ENCODE measurements around the gene RNF213.
A peak's percentile ranks its signal among the peaks of the same experiment; 100 is the strongest.

Gene RNF213

DNA sequence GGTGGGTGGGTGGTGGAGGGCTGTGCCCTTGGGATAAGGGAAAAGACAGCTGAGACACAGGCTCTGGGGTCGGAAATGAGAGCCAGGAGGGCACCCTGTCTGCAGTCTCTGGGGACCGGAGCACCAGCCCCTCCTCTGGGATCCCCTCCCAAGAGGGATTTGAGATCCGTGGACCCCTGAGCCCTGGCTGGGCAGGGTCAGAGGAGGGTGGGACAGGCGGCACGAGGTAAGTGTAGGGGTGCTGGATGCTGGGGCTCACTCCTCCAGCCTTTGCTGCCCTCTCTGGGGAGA is 40.9 kb upstream of the RNF213 start (continued):
- TF ChIP-seq, protein P1, sequence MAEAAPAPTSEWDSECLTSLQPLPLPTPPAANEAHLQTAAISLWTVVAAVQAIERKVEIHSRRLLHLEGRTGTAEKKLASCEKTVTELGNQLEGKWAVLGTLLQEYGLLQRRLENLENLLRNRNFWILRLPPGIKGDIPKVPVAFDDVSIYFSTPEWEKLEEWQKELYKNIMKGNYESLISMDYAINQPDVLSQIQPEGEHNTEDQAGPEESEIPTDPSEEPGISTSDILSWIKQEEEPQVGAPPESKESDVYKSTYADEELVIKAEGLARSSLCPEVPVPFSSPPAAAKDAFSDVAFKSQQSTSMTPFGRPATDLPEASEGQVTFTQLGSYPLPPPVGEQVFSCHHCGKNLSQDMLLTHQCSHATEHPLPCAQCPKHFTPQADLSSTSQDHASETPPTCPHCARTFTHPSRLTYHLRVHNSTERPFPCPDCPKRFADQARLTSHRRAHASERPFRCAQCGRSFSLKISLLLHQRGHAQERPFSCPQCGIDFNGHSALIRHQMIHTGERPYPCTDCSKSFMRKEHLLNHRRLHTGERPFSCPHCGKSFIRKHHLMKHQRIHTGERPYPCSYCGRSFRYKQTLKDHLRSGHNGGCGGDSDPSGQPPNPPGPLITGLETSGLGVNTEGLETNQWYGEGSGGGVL (tag by site-specific recombination; IDR thresholded peaks at IDR 0.05) = peak; percentile 68
- TF ChIP-seq, protein P2, sequence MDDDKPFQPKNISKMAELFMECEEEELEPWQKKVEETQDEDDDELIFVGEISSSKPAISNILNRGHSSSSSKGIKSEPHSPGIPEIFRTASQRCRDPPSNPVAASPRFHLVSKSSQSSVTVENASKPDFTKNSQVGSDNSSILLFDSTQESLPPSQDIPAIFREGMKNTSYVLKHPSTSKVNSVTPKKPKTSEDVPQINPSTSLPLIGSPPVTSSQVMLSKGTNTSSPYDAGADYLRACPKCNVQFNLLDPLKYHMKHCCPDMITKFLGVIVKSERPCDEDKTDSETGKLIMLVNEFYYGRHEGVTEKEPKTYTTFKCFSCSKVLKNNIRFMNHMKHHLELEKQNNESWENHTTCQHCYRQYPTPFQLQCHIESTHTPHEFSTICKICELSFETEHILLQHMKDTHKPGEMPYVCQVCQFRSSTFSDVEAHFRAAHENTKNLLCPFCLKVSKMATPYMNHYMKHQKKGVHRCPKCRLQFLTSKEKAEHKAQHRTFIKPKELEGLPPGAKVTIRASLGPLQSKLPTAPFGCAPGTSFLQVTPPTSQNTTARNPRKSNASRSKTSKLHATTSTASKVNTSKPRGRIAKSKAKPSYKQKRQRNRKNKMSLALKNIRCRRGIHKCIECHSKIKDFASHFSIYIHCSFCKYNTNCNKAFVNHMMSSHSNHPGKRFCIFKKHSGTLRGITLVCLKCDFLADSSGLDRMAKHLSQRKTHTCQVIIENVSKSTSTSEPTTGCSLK (tag by site-specific recombination; IDR thresholded peaks at IDR 0.05) = no peak
- TF ChIP-seq, protein P3, sequence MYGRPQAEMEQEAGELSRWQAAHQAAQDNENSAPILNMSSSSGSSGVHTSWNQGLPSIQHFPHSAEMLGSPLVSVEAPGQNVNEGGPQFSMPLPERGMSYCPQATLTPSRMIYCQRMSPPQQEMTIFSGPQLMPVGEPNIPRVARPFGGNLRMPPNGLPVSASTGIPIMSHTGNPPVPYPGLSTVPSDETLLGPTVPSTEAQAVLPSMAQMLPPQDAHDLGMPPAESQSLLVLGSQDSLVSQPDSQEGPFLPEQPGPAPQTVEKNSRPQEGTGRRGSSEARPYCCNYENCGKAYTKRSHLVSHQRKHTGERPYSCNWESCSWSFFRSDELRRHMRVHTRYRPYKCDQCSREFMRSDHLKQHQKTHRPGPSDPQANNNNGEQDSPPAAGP (tag by site-specific recombination; IDR thresholded peaks at IDR 0.05) = 0 out of 2 replicates have a peak, but pooled peaks have one; percentile 10
- TF ChIP-seq ZNF416 (tag by site-specific recombination; IDR thresholded peaks at IDR 0.05) (no peak), ZNF621 (tag by site-specific recombination; IDR thresholded peaks at IDR 0.05) (no peak), ZNF600 (tag by site-specific recombination; IDR thresholded peaks at IDR 0.05) (peak; percentile 9; the same call in 1 of the 2 replicates)
- TF ChIP-seq, protein P4, sequence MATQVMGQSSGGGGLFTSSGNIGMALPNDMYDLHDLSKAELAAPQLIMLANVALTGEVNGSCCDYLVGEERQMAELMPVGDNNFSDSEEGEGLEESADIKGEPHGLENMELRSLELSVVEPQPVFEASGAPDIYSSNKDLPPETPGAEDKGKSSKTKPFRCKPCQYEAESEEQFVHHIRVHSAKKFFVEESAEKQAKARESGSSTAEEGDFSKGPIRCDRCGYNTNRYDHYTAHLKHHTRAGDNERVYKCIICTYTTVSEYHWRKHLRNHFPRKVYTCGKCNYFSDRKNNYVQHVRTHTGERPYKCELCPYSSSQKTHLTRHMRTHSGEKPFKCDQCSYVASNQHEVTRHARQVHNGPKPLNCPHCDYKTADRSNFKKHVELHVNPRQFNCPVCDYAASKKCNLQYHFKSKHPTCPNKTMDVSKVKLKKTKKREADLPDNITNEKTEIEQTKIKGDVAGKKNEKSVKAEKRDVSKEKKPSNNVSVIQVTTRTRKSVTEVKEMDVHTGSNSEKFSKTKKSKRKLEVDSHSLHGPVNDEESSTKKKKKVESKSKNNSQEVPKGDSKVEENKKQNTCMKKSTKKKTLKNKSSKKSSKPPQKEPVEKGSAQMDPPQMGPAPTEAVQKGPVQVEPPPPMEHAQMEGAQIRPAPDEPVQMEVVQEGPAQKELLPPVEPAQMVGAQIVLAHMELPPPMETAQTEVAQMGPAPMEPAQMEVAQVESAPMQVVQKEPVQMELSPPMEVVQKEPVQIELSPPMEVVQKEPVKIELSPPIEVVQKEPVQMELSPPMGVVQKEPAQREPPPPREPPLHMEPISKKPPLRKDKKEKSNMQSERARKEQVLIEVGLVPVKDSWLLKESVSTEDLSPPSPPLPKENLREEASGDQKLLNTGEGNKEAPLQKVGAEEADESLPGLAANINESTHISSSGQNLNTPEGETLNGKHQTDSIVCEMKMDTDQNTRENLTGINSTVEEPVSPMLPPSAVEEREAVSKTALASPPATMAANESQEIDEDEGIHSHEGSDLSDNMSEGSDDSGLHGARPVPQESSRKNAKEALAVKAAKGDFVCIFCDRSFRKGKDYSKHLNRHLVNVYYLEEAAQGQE (tag by site-specific recombination; IDR thresholded peaks at IDR 0.05) = no peak

DNA sequence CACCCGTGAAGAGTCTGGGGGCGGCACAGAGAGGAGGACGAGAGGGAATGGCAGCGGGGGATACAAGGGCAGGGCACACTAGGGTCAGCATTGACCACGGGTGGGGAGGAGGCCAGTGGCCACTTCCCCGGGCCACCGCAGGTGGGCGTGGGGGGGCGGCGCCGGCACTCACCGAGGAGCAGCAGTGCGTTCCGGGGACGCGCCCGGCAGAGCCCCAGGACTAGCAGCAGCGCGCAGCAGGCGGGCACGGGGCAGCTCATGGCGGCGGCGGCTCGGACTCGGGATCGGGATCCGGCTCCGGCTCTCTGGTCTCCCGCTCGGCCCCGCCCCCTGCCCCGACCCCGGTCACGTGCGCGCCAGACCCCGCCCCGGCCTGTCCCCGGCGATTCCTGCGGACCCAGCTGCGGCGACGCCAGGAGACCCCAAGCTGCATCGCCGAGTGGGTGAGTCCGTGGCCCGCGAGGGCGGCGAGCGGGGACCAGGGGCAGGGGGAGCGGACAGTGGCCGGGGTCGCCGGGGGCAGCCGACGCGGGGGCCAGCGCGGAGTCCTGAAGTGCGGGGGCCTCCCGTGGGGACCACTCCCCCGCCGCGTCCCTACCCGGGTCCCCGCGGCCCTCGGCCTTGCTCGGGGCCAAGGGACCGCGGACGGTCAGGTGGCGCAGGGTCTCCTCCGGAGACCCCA is 40.5 kb upstream of the RNF213 start, which contains the start of the genes SGSH and SLC26A11:
Gene SGSH, minus strand, starts transcription at position 280 of the 682 bp plus-strand sequence. Its CDS starts 20 bp downstream, at position 260.
Gene SLC26A11, plus strand, starts transcription at position 374 of the 682 bp plus-strand sequence. CDS start 1,134 bp downstream, outside the sequence.
- no peaks in the 10 kb centered on the region for H3K9me3 ChIP-seq (ENCODE audit: control insufficient read depth, insufficient read depth, low read depth, low read length)
- peaks cover 12 to 52% of the 10 kb centered on the region in 2 experiments for H3K36me3 ChIP-seq (ENCODE audit: control insufficient read depth in 2 of 2, insufficient read depth in 1 of 2, low read length in 2 of 2)
- H3K4me1 ChIP-seq (ENCODE audit: control insufficient read depth, insufficient read depth, low read length) = peaks cover 8% of the 10 kb centered on the region; the same call in 1 of the 2 replicates
- peak within 1 kb of the TSS; percentile 82 for H3K4me3 ChIP-seq (ENCODE audit: low read depth, low read length)
- peak within 1 kb of the TSS; percentile 93 for H3K27ac ChIP-seq (ENCODE audit: extremely low read depth, low read depth, low read length)
- CTCF ChIA-PET = no interaction called here
- POLR2A ChIA-PET = interaction anchor here (0.5 to 2.4 kb wide), 10 partner anchors 9 to 590 kb away, joined by 3 to 11 read pairs (median 4); no protein-coding TSS in a partner anchor
- TF ChIP-seq, protein P5, sequence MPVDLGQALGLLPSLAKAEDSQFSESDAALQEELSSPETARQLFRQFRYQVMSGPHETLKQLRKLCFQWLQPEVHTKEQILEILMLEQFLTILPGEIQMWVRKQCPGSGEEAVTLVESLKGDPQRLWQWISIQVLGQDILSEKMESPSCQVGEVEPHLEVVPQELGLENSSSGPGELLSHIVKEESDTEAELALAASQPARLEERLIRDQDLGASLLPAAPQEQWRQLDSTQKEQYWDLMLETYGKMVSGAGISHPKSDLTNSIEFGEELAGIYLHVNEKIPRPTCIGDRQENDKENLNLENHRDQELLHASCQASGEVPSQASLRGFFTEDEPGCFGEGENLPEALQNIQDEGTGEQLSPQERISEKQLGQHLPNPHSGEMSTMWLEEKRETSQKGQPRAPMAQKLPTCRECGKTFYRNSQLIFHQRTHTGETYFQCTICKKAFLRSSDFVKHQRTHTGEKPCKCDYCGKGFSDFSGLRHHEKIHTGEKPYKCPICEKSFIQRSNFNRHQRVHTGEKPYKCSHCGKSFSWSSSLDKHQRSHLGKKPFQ (tag by site-specific recombination; IDR thresholded peaks at IDR 0.05) = no peak
- TF ChIP-seq MZF1 (tag by site-specific recombination; IDR thresholded peaks at IDR 0.05; ENCODE audit: borderline replicate concordance) (no peak), ZNF768 (tag by site-specific recombination; IDR thresholded peaks at IDR 0.05) (no peak), ZNF302 (tag by site-specific recombination; IDR thresholded peaks at IDR 0.05; ENCODE audit: low read depth) (no peak), ZNF211 (tag by site-specific recombination; IDR thresholded peaks at IDR 0.05; ENCODE audit: low read depth) (no peak), ZNF112 (tag by site-specific recombination; IDR thresholded peaks at IDR 0.05) (no peak), ZBTB21 (tag by site-specific recombination; IDR thresholded peaks at IDR 0.05) (no peak), ZBTB8A (tag by site-specific recombination; IDR thresholded peaks at IDR 0.05) (peak; percentile 17; the same call in 1 of the 2 replicates), KLF10 (tag by site-specific recombination; IDR thresholded peaks at IDR 0.05) (no peak; the same call in 1 of the 2 replicates), ZNF155 (tag by site-specific recombination; IDR thresholded peaks at IDR 0.05) (no peak), ZNF548 (tag by site-specific recombination; IDR thresholded peaks at IDR 0.05) (no peak), SALL2 (tag by site-specific recombination; IDR thresholded peaks at IDR 0.05; ENCODE audit: borderline replicate concordance) (no peak), ZSCAN30 (tag by site-specific recombination; IDR thresholded peaks at IDR 0.05) (no peak), ZNF501 (tag by site-specific recombination; IDR thresholded peaks at IDR 0.05) (no peak; the same call in 1 of the 2 replicates), ZNF146 (tag by site-specific recombination; IDR thresholded peaks at IDR 0.05) (no peak), ZNF2 (tag by site-specific recombination; IDR thresholded peaks at IDR 0.05) (peak; percentile 59), ZFP41 (tag by site-specific recombination; IDR thresholded peaks at IDR 0.05; ENCODE audit: borderline replicate concordance) (no peak)
- TF ChIP-seq, protein P6, sequence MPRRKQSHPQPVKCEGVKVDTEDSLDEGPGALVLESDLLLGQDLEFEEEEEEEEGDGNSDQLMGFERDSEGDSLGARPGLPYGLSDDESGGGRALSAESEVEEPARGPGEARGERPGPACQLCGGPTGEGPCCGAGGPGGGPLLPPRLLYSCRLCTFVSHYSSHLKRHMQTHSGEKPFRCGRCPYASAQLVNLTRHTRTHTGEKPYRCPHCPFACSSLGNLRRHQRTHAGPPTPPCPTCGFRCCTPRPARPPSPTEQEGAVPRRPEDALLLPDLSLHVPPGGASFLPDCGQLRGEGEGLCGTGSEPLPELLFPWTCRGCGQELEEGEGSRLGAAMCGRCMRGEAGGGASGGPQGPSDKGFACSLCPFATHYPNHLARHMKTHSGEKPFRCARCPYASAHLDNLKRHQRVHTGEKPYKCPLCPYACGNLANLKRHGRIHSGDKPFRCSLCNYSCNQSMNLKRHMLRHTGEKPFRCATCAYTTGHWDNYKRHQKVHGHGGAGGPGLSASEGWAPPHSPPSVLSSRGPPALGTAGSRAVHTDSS (tag by site-specific recombination; IDR thresholded peaks at IDR 0.05) = no peak

Measured in HEK293 (cell line).